PC-3 (cell line): ENCODE measurements around the gene ANAPC10.

Source experiments
- CTCF ChIP-seq: fragments of 300-600 bp; sonication (generic); conservative IDR thresholded peaks from 2 replicates; pipeline ENCODE4 v1.5.1; 2017; ENCODE audit warnings: antibody characterized with exemption, low read depth, mild to moderate bottlenecking, low read length
- EZH2 ChIP-seq: fragments of 300-600 bp; sonication (generic); IDR thresholded peaks from one replicate; pipeline ENCODE4 v1.6.1; 2017; ENCODE audit warnings: antibody characterized with exemption, mild to moderate bottlenecking, low read length; ENCODE audit not compliant: unreplicated experiment
- EZH2phosphoT487 ChIP-seq: fragments of 300-600 bp; sonication (generic); IDR thresholded peaks from 2 replicates; pipeline ENCODE4 v1.6.1; 2018; ENCODE audit warnings: mild to moderate bottlenecking, antibody characterized with exemption, low read length, borderline replicate concordance

DNA sequence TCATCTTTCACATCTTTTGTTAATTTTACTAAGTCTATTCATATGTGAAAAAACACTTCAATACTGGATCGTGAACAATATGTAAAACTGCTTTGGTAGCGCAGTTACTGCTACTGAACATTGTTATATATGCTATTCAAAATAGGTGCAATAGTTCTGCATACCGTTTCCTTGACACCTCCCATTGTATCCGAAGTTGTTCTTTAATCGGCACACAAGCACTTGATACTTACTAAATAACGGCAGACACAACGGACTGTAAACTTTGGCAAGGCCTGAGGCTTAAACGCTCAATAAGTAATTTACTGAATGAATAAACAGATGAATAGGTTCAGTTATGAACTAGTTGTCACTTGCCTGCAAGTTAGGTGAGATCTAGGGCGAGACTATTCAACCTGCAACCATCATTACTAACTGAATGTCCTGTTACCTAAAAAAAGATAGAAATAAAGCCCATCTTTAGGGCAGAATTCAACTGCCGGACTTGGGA is 620 bp downstream of the ANAPC10 start:
- TF ChIP-seq CTCF (no peak; the same call in 1 of the 2 replicates), EZH2phosphoT487 (no peak), EZH2 (no peak)
